ENCODE data around the gene ROR2.

ROR2 gene

DNA sequence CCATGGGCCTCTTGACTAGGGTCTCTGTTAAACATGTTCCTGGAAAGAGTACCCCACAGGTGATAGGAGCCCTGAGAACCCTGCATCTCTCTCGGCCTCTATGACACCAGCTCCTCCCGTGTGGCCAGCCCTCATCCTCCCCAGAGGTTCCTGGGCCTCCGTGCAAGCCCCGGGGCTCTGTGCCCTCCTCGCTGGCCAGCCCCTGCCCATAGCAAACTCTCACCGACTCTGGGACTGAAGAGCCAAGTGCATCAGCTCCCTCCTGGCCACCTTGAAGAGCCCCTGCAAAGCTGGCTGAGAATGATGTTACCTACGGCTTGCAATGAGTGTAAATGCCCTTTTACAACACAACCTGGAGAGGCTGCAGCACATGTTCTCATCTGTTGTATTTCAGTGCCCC, 224.4 kb downstream of the ROR2 start:
- no peak for DNase-seq (ENCODE audit: low read depth in 1 of 2, low spot score in 1 of 2)
- TF ChIP-seq JUND (IDR thresholded peaks at IDR 0.05; ENCODE audit: low read depth): no peak
- in situ Hi-C loops (cut with HindIII; ENCODE audit: low pct_unique_long_range_greater_than_20kb, low sequenced_read_pairs): no loop called here

DNA sequence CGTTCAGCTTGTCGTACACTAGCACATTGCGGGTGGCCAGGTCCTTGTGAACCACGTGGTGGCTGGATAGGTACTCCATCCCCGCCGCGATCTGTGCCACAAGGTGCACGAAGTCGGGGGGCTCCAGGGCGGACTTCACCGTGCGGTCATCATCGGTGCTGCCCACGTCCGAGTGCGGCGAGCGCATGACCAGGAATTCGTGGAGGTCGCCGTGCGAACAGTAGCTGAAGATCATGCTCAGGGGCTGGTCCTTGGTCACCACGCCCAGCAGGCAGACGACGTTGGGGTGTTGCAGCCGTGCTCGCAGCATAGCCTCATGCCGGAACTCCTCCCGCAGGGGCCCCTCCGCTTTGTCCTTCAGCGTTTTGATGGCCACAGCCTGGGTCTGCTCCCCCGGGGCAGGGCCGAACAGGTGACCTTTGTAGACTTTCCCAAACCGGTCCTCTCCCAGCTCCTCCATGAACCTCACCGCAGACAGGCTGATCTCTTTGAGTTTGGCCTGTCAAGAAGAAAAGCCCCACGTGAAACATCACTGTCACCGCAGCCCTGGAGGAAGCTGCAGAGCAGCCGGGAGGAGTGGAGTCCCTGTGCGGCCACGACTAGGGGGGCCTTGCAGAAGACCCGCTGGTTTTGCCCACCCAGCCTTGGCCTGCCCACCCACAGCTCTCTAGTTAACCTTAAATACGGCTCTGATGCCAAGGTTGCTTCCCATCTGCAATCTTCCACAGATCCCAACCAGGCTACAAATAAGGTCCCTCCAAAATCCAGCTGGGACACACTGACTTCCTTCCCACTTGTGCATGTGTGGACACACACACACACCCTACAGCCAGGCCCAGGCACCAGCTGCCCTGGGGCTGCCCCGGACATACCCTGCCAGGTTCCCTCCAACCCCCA, 225.2 kb downstream of the ROR2 start:
- TF ChIP-seq JUND (IDR thresholded peaks at IDR 0.05; ENCODE audit: low read depth): no peak
- no peak for DNase-seq (ENCODE audit: low read depth in 1 of 2, low spot score in 1 of 2)
- in situ Hi-C loops (cut with HindIII; ENCODE audit: low pct_unique_long_range_greater_than_20kb, low sequenced_read_pairs): no loop called here

DNA sequence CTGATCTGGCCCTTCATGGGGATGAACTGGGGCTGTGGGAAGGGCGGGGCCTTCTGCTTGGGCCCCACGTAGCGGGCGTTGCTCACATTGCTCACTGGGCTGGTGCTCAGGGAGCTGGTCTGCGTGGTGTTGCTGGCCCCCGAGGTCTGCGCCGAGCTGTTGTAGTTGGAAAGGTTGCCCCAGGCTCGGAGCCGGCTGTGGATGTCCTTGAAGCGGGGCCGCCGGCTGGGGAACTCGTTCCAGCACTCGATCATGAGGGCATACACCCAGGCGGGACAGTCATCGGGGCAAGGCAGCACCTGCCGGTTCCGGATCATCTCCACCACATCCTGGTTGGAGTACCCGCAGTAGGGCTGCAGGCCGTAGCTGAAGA, 226.0 kb downstream of the ROR2 start:
- DNase-seq (ENCODE audit: low read depth in 1 of 2, low spot score in 1 of 2): no peak
- in situ Hi-C loops (cut with HindIII; ENCODE audit: low pct_unique_long_range_greater_than_20kb, low sequenced_read_pairs): no loop called here
- no peak for TF ChIP-seq JUND (IDR thresholded peaks at IDR 0.05; ENCODE audit: low read depth)

DNA sequence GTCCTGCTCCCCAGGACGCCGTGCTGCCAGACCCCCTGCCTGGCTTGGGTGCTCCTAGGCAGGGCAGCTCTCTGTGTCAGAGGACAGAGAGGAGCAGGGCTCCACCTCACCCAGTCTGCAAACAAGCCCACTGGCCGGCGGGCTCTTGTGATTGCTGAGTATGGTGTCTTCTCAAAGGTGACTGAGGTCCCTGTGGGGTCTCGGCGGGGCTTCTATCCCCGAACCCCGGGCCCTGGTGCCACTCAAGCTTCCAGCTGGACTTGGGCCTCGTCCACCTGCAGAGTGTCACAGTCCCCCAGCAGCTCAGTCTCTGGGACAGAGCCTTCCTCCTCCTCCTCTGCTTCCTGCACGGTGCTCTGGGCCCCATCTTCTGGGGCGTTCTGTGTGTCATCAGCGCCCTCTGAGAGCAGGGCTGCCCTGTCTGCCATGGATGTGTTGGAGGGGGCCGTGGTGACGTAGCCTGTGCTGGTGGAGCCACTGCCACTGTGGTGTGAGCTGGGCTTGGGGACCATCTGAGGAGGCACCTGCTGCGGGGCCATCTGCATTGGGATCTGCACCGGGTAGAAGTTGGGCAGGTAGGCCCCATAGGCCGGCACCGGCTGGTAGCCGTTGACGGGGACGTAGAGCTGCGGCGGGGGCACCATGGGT, 226.5 kb downstream of the ROR2 start:
- TF ChIP-seq JUND (IDR thresholded peaks at IDR 0.05; ENCODE audit: low read depth): no peak
- in situ Hi-C loops (cut with HindIII; ENCODE audit: low pct_unique_long_range_greater_than_20kb, low sequenced_read_pairs): no loop called here
- no peak for DNase-seq (ENCODE audit: low read depth in 1 of 2, low spot score in 1 of 2)

DNA sequence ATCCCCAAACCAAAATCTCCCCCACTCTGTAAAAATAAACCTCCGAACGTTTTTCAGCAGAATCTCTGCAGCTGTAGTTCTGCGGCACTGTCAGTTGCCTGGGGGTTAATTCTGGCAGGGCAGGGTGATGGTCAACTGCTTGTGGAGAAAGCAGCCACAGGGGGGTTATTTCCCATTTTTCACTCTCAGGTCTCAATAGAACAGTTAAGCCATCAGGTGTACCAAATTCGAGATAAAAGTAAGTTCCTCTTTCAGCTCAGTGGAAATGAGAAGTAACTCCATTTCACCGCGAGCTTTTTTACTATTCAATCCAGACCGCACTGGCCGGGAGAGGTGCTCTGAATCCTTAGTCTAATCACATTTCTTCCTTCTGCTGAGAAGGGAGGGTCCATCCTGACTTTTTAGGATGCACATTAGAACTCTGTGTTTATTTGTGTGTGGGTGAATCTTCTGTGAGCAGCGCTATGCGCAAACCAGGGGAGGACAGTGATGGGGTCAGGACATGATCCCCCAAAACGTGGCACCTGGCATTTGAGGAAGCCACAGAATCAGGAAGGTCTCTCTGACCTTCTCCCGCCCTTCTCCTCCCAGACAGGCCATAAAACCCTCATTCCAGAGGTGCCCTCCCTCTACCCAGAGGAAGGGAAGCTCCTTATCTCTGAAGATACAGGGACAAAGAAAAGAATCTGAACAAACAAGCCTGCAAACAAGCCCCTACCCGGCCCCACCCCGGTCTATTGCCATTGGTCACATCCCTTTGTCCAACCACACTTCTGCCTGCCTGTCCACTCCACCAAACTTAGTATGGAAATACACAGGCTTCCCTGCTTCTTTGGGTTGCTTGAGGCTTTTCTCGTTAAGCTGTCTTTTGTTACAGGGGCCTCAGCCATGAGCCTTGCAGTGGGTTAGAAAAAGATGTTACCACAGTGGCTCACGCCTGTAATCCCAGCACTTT, 229.0 kb downstream of the ROR2 start:
- in situ Hi-C loops (cut with HindIII; ENCODE audit: low pct_unique_long_range_greater_than_20kb, low sequenced_read_pairs): no loop called here
- TF ChIP-seq JUND (IDR thresholded peaks at IDR 0.05; ENCODE audit: low read depth): no peak
- DNase-seq (ENCODE audit: low read depth in 1 of 2, low spot score in 1 of 2): no peak

DNA sequence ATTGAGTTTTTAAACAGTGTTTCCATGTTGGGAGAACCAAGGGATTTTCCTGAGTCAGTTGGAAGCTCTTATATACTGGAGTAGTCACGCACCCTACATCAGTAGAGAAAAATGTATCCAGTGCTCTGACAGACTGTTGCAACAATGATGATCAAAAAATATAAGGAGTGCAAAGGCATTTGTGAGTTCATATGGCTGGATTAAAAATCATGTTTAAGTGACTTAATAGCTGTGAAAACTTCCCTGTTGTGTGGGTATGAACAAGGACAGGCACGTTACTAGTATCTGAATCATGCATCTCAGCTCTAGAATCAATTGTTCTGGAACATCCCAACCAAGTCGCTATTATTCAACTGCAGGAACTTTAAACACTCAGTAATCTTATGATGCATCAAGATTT, 229.7 kb downstream of the ROR2 start:
- in situ Hi-C loops (cut with HindIII; ENCODE audit: low pct_unique_long_range_greater_than_20kb, low sequenced_read_pairs): no loop called here
- TF ChIP-seq JUND (IDR thresholded peaks at IDR 0.05; ENCODE audit: low read depth): no peak
- DNase-seq (ENCODE audit: low read depth in 1 of 2, low spot score in 1 of 2): no peak

DNA sequence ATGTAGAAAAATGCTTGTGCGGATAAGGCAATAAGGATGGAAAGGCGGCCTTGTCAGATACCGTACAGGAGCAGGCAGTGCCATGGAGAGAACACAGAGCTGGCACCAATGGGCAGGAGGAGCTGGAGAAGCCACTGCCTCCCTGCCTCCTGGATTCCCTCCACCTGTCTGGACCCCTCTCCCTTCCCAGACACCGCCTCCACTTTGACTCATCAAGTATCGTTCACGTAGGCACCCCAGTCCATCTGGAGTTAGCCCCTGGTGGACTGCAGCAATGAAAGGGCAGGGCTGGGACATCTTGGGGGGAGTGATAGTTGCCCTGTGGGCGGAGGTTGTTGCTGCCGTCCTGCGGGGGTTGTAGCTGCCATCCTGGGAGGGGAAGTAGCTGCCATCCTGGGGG, 232.0 kb downstream of the ROR2 start:
- no peak for TF ChIP-seq JUND (IDR thresholded peaks at IDR 0.05; ENCODE audit: low read depth)
- in situ Hi-C loops (cut with HindIII; ENCODE audit: low pct_unique_long_range_greater_than_20kb, low sequenced_read_pairs): no loop called here
- no peak for DNase-seq (ENCODE audit: low read depth in 1 of 2, low spot score in 1 of 2)

DNA sequence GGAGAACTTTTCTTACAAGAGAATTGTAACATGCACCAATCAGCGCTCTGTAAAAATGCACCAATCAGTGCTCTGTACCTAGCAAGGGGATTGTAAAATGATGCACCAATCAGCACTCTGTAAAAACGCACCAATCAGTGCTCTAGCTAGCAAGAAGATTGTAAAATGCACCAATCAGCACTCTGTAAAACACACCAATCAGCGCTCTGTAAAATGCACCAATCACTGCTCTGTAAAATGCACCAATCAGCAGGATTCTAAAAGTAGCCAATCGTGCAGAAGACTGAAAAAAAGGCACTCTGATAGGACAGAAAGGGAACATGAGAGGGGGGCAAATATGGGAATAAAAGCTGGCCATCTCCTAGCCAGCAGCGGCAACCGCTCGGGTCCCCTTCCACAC, 233.2 kb downstream of the ROR2 start:
- DNase-seq (ENCODE audit: low read depth in 1 of 2, low spot score in 1 of 2): no peak
- in situ Hi-C loops (cut with HindIII; ENCODE audit: low pct_unique_long_range_greater_than_20kb, low sequenced_read_pairs): no loop called here
- TF ChIP-seq JUND (IDR thresholded peaks at IDR 0.05; ENCODE audit: low read depth): no peak

DNA sequence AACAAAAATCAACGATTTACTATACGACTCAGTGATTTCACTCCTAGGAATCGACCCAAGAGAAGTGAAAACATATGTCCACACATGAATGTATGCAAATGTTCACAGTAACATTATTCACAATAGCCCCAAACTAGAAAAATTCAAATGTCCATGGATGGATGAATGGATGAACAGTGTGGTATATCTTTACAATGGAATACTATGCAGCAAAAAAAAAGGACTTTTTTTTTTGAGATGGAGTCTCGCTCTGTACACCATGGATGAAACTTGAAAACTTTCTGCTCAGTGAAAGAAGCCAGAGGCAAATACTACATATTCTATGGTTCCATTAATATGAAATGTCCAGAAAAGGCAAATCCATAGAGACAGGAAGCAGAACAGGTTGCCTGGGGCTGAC, 233.8 kb downstream of the ROR2 start:
- in situ Hi-C loops (cut with HindIII; ENCODE audit: low pct_unique_long_range_greater_than_20kb, low sequenced_read_pairs): no loop called here
- no peak for DNase-seq (ENCODE audit: low read depth in 1 of 2, low spot score in 1 of 2)
- TF ChIP-seq JUND (IDR thresholded peaks at IDR 0.05; ENCODE audit: low read depth): no peak

DNA sequence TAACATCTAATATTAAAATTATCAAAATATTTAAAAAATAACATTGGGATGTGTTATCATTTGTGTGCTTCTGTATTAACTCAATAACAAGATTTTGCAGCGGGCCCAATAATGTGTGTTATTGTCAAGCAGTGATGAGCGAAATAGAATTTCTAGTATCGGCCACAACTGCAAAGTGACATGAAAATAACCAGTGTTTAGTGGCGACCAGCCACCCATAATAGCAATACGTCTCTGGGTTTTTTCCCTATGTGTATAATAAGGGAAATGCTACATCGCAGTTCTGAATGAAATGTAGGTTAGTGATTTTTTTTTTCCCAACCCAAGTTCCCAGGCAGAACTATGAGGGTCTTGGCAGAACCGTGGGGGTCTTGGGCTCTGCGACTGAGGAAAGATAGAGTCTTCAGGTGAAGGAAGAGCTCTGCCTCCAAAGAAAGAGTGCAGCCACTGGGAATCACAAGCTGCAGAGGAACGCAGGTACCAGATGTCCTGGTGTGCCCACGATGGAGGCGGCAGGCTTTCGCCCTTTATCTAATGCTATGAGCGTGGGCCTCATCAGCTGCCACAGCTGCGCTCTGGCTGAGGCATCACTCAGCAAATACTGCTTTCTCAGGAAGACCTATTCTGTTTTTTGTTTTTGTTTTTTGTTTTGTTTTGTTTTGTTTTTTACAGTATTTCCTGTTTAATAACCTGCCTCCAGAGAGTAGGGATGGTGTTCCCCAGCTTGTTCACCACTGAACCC, 235.0 kb downstream of the ROR2 start:
- in situ Hi-C loops (cut with HindIII; ENCODE audit: low pct_unique_long_range_greater_than_20kb, low sequenced_read_pairs): no loop called here
- no peak for DNase-seq (ENCODE audit: low read depth in 1 of 2, low spot score in 1 of 2)
- TF ChIP-seq JUND (IDR thresholded peaks at IDR 0.05; ENCODE audit: low read depth): no peak

DNA sequence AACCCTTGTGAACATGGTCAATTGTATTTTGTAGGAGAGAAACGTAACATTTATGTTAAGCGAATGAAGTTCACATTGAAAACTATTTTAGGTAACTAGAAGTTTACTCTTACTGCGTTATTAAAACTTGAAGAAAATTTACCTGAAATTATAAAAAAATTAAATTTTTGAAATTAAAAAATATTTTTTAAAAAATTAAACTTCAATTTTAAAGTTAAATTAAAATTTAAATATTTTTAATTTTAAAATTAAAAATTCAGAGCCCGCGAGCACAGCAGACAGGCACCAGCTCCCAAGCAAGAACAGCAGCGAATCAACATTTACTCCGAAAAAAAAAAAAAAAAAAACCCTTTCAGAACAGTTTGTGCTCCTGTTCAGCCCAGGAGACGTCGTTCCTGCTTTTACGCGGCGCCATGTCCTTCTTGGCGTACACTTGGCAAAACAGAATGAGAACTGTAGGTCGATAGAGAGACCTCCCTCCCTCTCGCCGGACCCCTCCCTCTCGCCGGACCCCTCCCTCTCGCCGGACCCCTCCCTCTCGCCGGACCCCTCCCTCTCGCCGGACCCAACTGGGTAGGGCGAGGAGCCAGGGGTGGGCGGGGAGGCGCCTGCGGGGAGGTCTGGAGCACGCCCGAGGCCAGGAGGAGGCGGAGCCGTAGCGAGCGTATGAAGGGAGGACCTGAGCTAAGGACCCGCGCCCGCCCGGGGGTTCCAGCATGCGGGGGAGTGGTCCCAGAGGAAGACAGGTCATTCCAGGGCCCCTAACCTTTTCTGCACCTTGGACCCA, 235.8 kb downstream of the ROR2 start:
- peak in 1 of 2 experiments; percentile 28 for DNase-seq (ENCODE audit: low read depth in 1 of 2, low spot score in 1 of 2)
- TF ChIP-seq JUND (IDR thresholded peaks at IDR 0.05; ENCODE audit: low read depth): no peak
- in situ Hi-C loops (cut with HindIII; ENCODE audit: low pct_unique_long_range_greater_than_20kb, low sequenced_read_pairs): no loop called here

All from T47D (cell line).